Measurements from ENCODE around the gene MAST4.

DNA sequence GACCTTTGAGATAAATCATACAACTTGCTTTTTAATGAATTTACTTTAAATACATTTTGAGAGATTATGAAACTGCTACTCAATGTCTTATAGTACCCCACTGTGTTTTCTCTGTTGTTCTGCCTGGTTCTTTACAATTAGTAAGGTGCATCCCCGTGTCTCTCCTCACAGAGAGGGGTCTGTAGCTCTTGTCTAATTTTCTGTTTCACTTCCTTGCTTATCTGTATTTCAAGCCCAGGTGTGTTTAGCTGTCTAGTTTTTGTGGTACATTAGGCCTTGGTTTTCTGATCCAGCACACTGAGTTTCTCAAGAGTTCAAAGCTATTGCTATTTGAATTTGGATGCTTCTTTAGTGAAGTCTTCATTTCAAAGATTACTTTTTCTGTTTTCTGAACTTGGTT, 105.1 kb downstream of the MAST4 start:
- TF ChIP-seq, protein P1, sequence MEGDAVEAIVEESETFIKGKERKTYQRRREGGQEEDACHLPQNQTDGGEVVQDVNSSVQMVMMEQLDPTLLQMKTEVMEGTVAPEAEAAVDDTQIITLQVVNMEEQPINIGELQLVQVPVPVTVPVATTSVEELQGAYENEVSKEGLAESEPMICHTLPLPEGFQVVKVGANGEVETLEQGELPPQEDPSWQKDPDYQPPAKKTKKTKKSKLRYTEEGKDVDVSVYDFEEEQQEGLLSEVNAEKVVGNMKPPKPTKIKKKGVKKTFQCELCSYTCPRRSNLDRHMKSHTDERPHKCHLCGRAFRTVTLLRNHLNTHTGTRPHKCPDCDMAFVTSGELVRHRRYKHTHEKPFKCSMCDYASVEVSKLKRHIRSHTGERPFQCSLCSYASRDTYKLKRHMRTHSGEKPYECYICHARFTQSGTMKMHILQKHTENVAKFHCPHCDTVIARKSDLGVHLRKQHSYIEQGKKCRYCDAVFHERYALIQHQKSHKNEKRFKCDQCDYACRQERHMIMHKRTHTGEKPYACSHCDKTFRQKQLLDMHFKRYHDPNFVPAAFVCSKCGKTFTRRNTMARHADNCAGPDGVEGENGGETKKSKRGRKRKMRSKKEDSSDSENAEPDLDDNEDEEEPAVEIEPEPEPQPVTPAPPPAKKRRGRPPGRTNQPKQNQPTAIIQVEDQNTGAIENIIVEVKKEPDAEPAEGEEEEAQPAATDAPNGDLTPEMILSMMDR (optimal IDR thresholded peaks at IDR 0.05 in 1 of 3, IDR thresholded peaks at IDR 0.05 in 1 of 3, conservative IDR thresholded peaks at IDR 0.05 in 1 of 3; ENCODE audit: extremely low read depth in 1 of 3, insufficient read depth in 2 of 3, low read length in 3 of 3): no peak
- no peak for TF ChIP-seq EZH2 (IDR thresholded peaks at IDR 0.05; ENCODE audit: low read length)

All from keratinocyte (primary cell).